ENCODE data around the gene NUBP2.

NUBP2 gene

GRCh38 chr16:1815461-1815860 lies 32.7 kb downstream of the NUBP2 start:
- DNase-seq: no peak

- no peak for DNase-seq
These were observed 33.9 kb downstream of the NUBP2 start for GRCh38 chr16:1816396-1817275.

DNA sequence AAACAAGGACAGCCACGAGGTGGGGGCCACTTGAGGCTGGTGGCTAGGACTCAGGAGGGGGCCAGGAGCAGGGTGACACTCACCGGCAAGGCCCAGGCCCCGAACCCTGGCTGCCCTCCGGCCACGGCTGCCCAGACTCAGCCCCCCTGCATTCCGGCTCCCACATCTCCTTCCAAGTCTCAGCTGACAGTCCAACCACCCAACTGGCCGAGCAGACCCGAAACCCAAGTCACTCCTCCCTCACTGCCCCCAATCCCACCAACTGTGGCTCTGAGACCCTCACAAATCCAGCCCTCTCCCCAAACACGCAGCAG lies 34.5 kb downstream of the NUBP2 start:
- DNase-seq: no peak

DNA sequence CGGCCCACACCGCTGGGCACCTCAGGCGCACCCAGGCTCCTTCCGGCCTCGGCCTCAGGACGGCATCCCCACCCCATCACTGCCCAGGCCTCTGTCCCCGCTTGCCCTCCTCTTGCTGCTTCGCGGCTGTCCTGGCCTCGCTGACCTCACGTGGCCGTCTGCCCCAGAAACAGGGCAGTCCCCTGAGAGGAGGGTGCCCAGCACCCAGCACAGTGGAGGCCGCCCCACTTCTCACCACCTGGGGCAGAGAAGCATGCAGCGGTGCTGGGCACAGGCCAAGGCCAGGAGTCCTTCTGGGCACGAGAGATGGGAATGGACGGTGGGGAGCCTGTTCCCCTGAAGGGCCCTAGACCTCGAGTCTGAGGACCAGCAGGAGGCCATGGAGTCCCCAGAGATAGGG lies 35.0 kb downstream of the NUBP2 start:
- DNase-seq: no peak

- DNase-seq: no peak
These were observed 35.6 kb downstream of the NUBP2 start for GRCh38 chr16:1818204-1818872.

DNA sequence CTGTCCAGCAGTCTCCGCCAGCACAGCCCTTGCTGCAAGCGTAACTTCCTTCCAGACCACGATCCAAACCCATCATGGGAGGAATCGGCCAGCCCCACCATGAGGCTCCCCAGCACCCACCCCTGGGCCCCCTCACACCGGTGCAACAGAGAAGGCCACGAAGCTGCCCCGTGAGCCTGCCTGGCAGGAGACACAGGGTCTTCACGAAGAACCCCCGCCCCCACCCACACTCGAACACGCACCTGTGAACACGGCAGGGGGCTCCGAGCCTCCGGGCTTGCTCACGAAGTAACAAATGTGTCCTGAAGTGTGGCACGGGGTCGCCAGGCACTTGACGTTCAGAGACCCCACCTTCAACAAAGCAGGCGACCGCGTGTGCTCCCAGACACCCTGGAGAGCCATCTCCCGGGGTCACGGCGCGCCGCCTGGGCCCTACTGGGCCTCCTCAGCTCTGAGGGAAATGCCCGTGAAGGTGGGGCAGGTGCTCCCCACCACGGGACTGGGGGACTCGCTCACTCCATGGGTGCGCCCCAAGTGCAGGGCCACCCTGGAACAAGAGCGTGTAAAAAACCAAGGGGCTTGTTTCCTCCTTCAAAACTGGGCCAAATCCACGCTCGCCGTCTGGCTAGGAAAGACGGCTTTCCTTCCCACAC lies 36.2 kb downstream of the NUBP2 start:
- DNase-seq: no peak

GRCh38 chr16:1819611-1820010 lies 36.9 kb downstream of the NUBP2 start:
- no peak for DNase-seq

GRCh38 chr16:1820096-1820945 lies 37.6 kb downstream of the NUBP2 start:
- no peak for DNase-seq

DNA sequence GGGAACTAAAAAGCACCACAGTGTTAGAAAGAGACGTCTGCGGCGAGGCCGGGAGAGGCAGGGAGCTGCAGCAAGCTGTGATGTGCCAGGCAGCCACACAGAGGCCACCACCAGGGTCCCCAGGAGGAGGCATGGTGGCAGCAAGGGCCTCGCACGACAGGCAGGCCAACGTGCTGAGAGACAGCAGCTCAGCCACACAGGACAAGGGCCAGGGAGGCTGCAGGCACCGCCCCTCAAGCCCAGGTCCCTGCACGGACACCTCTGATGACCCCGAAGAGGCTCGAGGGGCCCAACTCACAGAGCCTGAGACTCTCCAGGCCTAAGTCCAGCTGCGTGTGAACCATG lies 38.2 kb downstream of the NUBP2 start:
- DNase-seq: no peak

DNA sequence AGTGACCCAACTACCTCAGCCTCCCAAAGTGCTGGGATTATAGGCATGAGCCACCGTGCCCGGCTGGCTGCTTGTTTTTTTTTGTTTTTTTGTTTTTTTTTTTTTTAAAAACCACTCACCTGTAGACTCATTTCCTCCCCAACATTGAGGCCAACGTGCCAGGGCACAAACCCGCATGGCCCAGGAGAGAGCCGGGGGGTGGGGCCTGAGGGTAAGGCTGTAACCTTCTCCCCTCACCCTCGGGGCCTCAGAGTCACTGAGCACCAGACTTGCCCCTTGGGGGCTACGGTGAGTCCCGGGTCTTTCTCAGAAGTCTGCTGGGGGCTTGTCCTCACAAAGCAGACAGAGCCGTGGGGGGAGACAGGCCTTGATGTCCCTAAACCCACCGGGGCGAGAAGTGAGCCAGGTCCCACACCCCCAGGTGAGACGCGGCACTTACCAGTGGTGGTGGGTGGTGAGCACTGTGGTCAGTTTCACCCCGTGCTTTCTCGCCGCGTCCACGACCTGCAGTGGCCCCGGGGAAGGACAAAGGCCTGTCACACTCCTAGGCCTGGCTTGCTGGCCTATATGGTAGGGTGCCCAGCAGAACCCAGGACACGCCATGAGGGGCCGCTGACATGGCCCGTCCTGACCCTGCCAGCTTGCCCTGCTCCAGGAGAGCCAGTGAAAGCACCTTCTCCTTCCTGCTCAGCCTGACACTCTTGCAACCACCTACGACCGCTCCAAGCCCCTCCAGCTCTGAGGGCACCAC lies 39.3 kb downstream of the NUBP2 start:
- DNase-seq: no peak

GRCh38 chr16:1822801-1823200 lies 40.0 kb downstream of the NUBP2 start:
- no peak for DNase-seq

DNA sequence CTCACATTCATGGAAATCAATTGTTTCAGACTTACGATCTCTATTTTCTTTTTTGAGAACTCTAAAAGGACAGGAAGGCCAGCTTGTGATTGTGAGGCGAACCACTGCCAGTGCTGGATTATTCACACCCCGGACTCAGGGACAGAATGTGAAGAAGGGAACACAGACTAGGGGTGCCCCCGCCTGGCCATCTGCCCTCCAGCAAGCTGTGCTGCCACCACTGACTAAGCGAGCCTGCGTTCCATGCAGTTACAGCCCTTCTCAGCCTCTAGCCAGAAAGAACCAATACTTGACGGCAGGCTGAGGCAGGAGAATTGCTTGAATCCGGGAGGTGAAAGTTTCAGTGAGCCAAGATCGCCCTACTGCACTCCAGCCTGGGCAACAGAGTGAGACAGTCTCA lies 41.1 kb downstream of the NUBP2 start:
- DNase-seq: no peak

DNA sequence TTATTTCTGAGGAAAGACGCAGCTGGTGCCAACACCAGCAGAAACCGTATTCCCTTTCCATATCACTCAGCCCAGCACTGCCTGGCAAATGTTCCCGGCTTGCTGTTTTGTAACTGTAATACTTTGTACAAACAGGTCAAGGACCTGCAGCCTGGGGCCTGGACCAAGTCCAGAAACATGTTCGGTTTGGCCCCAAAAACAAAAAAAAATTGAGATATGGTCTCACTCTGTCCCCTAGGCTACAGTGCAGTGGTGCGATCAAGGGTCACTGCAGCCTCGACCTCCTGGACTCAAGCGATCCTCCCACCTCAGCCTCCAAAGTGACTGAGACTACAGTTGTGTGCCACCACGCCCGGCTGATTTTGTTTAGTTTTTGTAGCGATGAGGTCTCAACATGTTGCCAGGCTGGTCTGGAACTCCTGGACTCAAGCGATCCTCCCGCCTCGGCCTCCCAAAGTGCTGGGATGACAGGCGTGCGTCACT lies 42.7 kb downstream of the NUBP2 start:
- DNase-seq: no peak

DNA sequence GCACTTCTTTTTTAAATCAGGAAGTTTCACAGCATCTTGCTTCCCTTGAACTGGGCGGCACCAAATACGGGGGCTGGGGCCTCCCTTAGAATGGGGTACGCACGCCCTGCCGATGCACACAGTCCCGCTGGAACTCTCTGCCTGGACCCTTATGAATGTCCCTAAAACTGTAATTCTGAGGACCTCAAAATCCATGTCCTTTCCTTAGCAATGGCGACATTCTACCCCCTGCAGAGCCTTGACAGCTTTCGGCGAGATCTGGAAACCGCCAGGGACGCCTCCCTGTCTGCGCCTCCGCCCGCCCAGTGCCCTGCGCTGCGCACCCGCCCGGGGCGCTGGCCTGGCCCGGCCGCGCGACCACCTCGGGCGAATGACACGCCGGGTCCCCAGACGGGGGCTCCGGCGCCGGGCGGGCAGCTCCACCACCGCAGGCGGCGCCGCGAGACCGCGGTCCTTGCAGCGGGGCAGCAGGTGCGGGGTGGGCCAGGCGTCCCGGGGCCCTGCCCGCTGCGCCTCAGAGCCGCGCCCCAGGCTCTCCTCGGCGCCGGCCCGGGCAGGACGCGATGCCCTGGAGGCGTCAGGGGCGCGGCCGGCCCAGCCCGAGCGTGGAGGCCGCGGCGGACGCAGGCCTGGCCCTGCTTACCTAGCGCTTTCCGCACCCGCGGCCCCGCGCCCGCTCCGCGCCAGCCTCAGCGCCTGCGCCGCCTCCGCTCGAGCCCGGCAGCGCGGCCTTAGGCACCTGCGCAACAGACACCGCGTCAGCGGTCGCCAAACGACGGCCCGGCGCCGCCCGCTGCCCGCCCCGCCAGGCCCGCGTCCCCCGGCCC lies 43.3 kb downstream of the NUBP2 start:
- DNase-seq: peak; percentile 46

DNA sequence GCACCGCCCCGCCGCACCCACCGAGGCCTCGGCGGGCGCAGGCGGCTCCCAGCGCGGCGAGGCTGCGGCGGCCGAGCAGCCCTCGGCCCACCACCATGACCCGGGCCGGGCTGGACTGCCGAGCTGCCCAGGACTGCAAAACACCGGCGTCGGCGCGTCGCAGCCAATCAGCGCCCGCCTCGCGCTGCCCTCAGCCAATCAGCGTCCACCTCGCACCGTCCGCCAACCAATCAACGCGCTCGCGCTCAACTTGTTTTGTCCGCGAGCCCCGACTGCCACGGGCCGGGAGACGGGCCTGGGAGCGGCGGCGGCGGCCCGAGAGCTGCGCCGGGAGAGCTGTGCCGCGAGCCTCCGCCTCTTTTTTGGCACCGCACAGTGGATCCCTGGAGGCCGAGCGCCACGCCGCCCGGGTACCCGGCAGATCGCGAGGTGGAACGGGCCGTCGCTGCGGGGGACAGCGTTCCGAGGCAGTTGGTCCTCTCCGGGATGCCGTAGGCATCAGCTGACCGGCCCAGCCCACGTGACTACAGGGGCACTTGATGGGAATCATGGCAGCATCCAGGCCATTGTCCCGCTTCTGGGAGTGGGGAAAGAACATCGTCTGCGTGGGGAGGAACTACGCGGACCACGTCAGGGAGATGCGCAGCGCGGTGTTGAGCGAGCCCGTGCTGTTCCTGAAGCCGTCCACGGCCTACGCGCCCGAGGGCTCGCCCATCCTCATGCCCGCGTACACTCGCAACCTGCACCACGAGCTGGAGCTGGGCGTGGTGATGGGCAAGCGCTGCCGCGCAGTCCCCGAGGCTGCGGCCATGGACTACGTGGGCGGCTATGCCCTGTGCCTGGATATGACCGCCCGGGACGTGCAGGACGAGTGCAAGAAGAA lies 44.2 kb downstream of the NUBP2 start, which contains the start of the genes FAHD1 and HAGH:
TSS of gene FAHD1 (plus strand) at position 516 of the 883 bp plus-strand sequence. CDS start at position 549, 33 bp downstream.
TSS of gene HAGH (minus strand) at position 135 of the 883 bp plus-strand sequence. CDS start at position 97, 38 bp downstream.
- DNase-seq: peak; percentile 76

GRCh38 chr16:1828645-1829410 lies 46.1 kb downstream of the NUBP2 start:
- no peak for DNase-seq

GRCh38 chr16:1830213-1830612 lies 47.5 kb downstream of the NUBP2 start:
- no peak for DNase-seq

- no peak for DNase-seq
These were observed 48.7 kb downstream of the NUBP2 start for GRCh38 chr16:1831186-1832075.

Measured in GF-D8 (cell line).